ENCODE results near the gene MEF2C.
A peak's percentile ranks its signal among the peaks of the same experiment; 100 is the strongest.

MEF2C gene

DNA sequence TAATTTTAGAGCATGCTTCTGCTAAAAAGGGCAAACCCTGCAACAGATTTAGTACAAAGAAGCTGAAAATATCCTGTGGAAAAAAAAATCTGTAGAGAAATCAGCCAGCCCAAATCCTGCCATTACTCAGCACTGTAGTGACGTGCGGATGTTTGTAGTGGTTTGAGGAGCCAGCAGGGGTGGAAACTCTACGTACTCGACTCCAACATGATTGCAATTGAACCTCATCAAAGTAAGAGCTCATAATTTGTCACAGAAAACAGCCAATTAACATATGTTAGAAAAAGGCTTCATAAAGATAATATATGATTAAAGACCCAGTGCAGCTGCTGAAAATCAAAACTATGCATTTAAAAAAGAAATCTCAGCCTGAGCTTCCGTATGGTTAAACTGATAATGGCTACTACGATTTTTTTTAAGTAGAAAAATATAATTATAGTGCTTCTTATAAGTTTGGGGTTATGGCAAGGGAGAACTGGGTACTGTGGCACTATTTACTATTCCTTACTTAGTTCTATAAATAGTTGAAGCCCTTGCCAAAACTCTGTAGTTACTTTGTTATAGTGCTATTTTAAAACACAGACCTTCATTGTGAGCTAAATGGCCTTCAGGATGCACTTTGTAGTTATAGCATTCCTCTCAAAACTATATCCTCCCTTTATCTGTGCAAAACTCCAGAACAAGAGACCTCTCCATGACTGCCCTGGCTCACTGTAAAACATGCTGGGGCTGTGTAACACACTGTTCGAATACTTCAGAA, 49.4 kb downstream of the MEF2C start:
- TF ChIP-seq, protein P1, sequence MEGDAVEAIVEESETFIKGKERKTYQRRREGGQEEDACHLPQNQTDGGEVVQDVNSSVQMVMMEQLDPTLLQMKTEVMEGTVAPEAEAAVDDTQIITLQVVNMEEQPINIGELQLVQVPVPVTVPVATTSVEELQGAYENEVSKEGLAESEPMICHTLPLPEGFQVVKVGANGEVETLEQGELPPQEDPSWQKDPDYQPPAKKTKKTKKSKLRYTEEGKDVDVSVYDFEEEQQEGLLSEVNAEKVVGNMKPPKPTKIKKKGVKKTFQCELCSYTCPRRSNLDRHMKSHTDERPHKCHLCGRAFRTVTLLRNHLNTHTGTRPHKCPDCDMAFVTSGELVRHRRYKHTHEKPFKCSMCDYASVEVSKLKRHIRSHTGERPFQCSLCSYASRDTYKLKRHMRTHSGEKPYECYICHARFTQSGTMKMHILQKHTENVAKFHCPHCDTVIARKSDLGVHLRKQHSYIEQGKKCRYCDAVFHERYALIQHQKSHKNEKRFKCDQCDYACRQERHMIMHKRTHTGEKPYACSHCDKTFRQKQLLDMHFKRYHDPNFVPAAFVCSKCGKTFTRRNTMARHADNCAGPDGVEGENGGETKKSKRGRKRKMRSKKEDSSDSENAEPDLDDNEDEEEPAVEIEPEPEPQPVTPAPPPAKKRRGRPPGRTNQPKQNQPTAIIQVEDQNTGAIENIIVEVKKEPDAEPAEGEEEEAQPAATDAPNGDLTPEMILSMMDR (IDR thresholded peaks at IDR 0.05; ENCODE audit: insufficient read depth, low read depth, low read length, missing control alignments) = no peak
- H3K4me3 ChIP-seq (ENCODE audit: low read length) = no peak overlapping the region
- DNase-seq (ENCODE audit: low read depth) = peak; percentile 12

DNA sequence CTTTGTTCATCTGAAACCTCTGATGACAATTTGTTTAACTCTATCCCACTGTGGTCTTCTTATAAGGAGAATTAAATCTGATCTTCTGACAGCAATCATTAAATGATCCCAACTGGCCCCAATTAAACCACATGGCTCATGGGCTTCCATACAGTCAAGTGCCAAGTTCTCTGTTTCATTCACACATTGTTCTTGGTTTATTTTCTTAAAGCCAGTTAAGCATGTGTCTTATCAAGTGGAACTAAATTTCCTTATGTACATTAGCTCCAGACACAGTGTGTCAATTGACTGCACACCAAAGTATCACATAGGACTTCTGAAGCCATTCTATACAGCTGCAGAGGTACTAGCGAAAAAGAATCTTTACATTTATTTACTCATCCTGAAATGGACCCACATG, 51.2 kb downstream of the MEF2C start:
- TF ChIP-seq, protein P1 (IDR thresholded peaks at IDR 0.05; ENCODE audit: insufficient read depth, low read depth, low read length, missing control alignments) = no peak
- no peak overlapping the region for H3K4me3 ChIP-seq (ENCODE audit: low read length)
- DNase-seq (ENCODE audit: low read depth) = no peak

DNA sequence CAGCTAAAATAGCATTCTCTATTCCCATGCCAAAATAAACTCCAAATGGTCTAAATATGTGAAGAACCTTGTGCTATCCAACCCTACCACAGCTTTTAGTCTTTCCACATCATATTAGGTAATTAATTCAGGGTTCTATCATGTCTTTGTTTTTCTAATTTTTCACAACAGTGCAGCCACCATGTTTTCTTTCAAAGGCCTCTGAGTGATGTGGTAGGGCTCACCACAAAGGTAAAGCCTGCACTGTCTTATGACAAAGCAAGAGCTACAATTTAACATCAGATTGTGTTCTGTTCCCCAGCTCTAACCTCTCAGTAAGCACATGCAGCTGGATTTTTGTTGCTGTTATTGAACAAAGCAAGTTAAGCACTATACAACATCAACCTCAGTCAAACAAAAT, 52.4 kb downstream of the MEF2C start:
- TF ChIP-seq, protein P1 (IDR thresholded peaks at IDR 0.05; ENCODE audit: insufficient read depth, low read depth, low read length, missing control alignments) = no peak
- no peak for DNase-seq (ENCODE audit: low read depth)
- H3K4me3 ChIP-seq (ENCODE audit: low read length) = no peak overlapping the region

DNA sequence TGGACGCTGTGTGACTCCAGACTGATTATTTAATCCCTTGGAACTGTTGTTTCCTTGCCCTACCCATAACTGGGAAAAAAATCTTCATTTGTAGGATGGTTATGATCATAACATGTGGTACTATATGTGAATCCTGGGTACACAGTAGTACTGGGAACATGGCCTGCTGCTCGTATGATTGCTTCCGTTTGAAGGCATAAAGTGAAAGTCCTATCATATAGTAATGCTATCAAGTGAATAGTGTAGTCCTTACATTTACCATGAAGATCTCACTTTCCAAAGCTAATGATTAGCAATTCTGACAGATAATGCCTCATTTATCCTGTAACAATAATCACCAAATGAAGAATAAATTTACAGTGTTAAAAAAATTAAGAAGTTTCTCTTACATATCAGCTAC, 53.2 kb downstream of the MEF2C start:
- no peak overlapping the region for H3K4me3 ChIP-seq (ENCODE audit: low read length)
- TF ChIP-seq, protein P1 (IDR thresholded peaks at IDR 0.05; ENCODE audit: insufficient read depth, low read depth, low read length, missing control alignments) = no peak
- DNase-seq (ENCODE audit: low read depth) = no peak

DNA sequence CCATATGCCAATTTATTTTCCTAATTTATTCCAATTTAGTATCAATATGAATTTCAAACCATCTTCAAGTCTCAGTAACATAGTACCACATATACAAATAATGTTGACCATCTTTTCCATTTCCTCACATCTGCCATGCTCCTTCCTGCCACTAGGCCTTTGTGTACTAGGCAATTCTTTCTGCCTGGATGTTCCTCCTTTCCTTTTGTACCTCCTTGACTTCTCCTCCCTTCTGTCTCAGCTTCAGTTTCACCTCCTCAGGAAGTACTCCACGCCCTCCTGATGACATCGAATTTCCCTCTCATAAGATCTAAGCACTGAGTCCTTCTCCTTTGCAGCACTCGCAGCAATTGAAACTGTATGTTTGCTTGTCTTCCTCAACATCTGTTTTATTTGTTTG, 53.9 kb downstream of the MEF2C start:
- TF ChIP-seq, protein P1 (IDR thresholded peaks at IDR 0.05; ENCODE audit: insufficient read depth, low read depth, low read length, missing control alignments) = peak; percentile 22
- no peak overlapping the region for H3K4me3 ChIP-seq (ENCODE audit: low read length)
- no peak for DNase-seq (ENCODE audit: low read depth)

DNA sequence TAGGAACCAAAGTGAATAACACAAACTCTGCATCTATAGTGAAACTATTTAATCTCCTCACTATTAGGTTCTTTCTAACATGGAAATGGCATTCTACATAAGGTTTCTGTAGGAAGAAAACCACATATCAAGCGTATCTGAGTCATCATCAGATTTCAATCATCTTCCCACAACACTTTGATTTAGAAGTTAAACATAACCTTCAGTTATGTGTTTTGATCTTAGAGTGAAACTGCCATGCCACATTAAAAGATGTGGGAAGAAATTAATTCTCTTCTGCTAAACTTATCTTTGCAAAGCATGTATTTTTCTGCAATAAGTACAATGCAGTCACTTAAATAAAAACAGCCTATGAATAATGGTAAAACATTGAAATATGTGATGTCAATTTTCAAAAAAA, 55.0 kb downstream of the MEF2C start:
- TF ChIP-seq, protein P1 (IDR thresholded peaks at IDR 0.05; ENCODE audit: insufficient read depth, low read depth, low read length, missing control alignments) = no peak
- no peak for DNase-seq (ENCODE audit: low read depth)
- no peak overlapping the region for H3K4me3 ChIP-seq (ENCODE audit: low read length)

Data from epithelial cell of esophagus (primary cell).